Vagina (tissue), 2 donors: ENCODE results near the gene IDUA.

ENCODE experiments used
- POLR2A ChIP-seq, 2 donors: fragments of 450-650 bp; IDR thresholded peaks; one replicate each; pipeline ENCODE4 v1.6.1; 2017; ENCODE audit warnings: antibody characterized with exemption in 2 of 2, mild to moderate bottlenecking in 2 of 2, moderate library complexity in 2 of 2
- POLR2AphosphoS5 ChIP-seq, 2 donors: sonication (generic); formaldehyde crosslinking; IDR thresholded peaks; one replicate each; pipeline ENCODE4 v1.9.0; 2017; ENCODE audit warnings: antibody characterized with exemption in 2 of 2, mild to moderate bottlenecking in 2 of 2, low read depth in 1 of 2; ENCODE audit not compliant: insufficient read depth in 1 of 2
- TF ChIP-seq, protein P1 (sequence below), 3 experiments: fragments of 450-650 bp in 2 of 3; fragments of 200-600 bp in 1 of 3; sonication (generic) in 1 of 3; IDR thresholded peaks; one replicate each; pipeline ENCODE4 v1.5.1; 2017 to 2019; ENCODE audit warnings: antibody characterized with exemption in 3 of 3, mild to moderate bottlenecking in 2 of 3, moderate library complexity in 2 of 3

GRCh38 chr4:951186-951585 is 35.7 kb upstream of the IDUA start:
- no peak for TF ChIP-seq POLR2A (IDR thresholded peaks at IDR 0.05)
- TF ChIP-seq, protein P1, sequence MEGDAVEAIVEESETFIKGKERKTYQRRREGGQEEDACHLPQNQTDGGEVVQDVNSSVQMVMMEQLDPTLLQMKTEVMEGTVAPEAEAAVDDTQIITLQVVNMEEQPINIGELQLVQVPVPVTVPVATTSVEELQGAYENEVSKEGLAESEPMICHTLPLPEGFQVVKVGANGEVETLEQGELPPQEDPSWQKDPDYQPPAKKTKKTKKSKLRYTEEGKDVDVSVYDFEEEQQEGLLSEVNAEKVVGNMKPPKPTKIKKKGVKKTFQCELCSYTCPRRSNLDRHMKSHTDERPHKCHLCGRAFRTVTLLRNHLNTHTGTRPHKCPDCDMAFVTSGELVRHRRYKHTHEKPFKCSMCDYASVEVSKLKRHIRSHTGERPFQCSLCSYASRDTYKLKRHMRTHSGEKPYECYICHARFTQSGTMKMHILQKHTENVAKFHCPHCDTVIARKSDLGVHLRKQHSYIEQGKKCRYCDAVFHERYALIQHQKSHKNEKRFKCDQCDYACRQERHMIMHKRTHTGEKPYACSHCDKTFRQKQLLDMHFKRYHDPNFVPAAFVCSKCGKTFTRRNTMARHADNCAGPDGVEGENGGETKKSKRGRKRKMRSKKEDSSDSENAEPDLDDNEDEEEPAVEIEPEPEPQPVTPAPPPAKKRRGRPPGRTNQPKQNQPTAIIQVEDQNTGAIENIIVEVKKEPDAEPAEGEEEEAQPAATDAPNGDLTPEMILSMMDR (IDR thresholded peaks at IDR 0.05), result no peak
- TF ChIP-seq POLR2AphosphoS5 (IDR thresholded peaks at IDR 0.05; ENCODE audit: insufficient read depth in 1 of 2, low read depth in 1 of 2), result no peak
